PC-3 (cell line): ENCODE results near the gene FPGS. TPM values are rescaled to one million over a fixed set of nuclear protein-coding genes. Genes with fewer than 3 reads are reported as not detected.
"Not testable (repeated sequence)": the region's sequence is repeated elsewhere in the genome, so short reads cannot be mapped to it uniquely, and the experiment has no call there.

Experiments used
- ATAC-seq: fragments of 200-7000 bp; cut with Tn5 transposase; 2 replicates; pipeline ENCODE4 v1.9.1; 2020; ENCODE audit warnings: mild to moderate bottlenecking, moderate library complexity
- BruUV-seq: library from RNA; stranded (reverse); fragments of 400-500 nt; replicated peaks from 2 replicates; lab custom pipeline; 2021; lab: Mats Ljungman, UMichigan
- CTCF ChIA-PET: fragments of 300-600 bp; sonication (Branson Sonifier 250); formaldehyde crosslinking; loops from one replicate; lab custom pipeline; 2022; ENCODE audit warnings: antibody characterized with exemption; lab: Charles Lee
- POLR2A ChIA-PET: fragments of 300-600 bp; sonication (Branson Sonifier 250); formaldehyde crosslinking; loops from one replicate; lab custom pipeline; 2022; ENCODE audit warnings: antibody characterized with exemption; ENCODE audit not compliant: unreplicated experiment; lab: Charles Lee
- DNase-seq: peaks from one replicate; pipeline ENCODE4 v3.0.0-alpha.2; 2015
- H2AFZ ChIP-seq: fragments of 300-600 bp; sonication (generic); 2 replicates; pipeline ENCODE4 v1.6.0; 2016; ENCODE audit warnings: antibody characterized with exemption, low read length
- H3F3A ChIP-seq: fragments of 300-600 bp; sonication (generic); one replicate; pipeline ENCODE4 v1.6.0; 2017; ENCODE audit warnings: antibody characterized with exemption, low read length, control low read depth, mild to moderate bottlenecking; ENCODE audit not compliant: unreplicated experiment
- H3K27ac ChIP-seq: fragments of 300-600 bp; sonication (generic); 2 replicates; pipeline ENCODE4 v1.5.1; 2016; ENCODE audit warnings: mild to moderate bottlenecking, low read length
- H3K27me3 ChIP-seq: fragments of 300-600 bp; sonication (generic); 2 replicates; pipeline ENCODE4 v1.6.1; 2016; ENCODE audit warnings: low read length, mixed read lengths
- H3K36me3 ChIP-seq: fragments of 300-600 bp; sonication (generic); 2 replicates; pipeline ENCODE4 v1.6.1; 2016; ENCODE audit warnings: low read depth, mixed run types, low read length, mixed read lengths
- H3K4me1 ChIP-seq: fragments of 300-600 bp; sonication (generic); 2 replicates; pipeline ENCODE4 v1.5.1; 2016; ENCODE audit warnings: low read length; ENCODE audit not compliant: insufficient read depth
- H3K4me2 ChIP-seq: fragments of 300-600 bp; sonication (generic); 2 replicates; pipeline ENCODE4 v1.6.0; 2016; ENCODE audit warnings: low read length
- H3K4me3 ChIP-seq: fragments of 300-600 bp; sonication (generic); 2 replicates; pipeline ENCODE4 v1.5.1; 2016; ENCODE audit warnings: mild to moderate bottlenecking, low read length, mixed read lengths
- H3K79me2 ChIP-seq: fragments of 300-600 bp; sonication (generic); 2 replicates; pipeline ENCODE4 v1.6.1; 2017; ENCODE audit warnings: low read length, mixed read lengths
- H3K9ac ChIP-seq: fragments of 300-600 bp; sonication (generic); 2 replicates; pipeline ENCODE4 v1.6.0; 2016; ENCODE audit warnings: mild to moderate bottlenecking, low read length
- H3K9me2 ChIP-seq: fragments of 300-600 bp; sonication (generic); replicated peaks from 2 replicates; pipeline ENCODE4 v1.6.1; 2016; ENCODE audit warnings: mixed run types, low read length, mixed read lengths
- H3K9me3 ChIP-seq: fragments of 300-600 bp; sonication (generic); 2 replicates; pipeline ENCODE4 v1.6.1; 2016; ENCODE audit warnings: low read length, mixed read lengths
- H4K20me1 ChIP-seq: fragments of 300-600 bp; sonication (generic); 2 replicates; pipeline ENCODE4 v1.6.1; 2016; ENCODE audit warnings: low read length, mixed read lengths
- EZH2 ChIP-seq: fragments of 300-600 bp; sonication (generic); IDR thresholded peaks from one replicate; pipeline ENCODE4 v1.6.1; 2017; ENCODE audit warnings: antibody characterized with exemption, mild to moderate bottlenecking, low read length; ENCODE audit not compliant: unreplicated experiment
- EZH2phosphoT487 ChIP-seq: fragments of 300-600 bp; sonication (generic); IDR thresholded peaks from 2 replicates; pipeline ENCODE4 v1.6.1; 2018; ENCODE audit warnings: mild to moderate bottlenecking, antibody characterized with exemption, low read length, borderline replicate concordance
- intact Hi-C: fragments of 100-400 bp; cut with micrococcal nuclease; formaldehyde crosslinking; loops from 2 replicates; pipeline ENCODE4 v1.9.0; 2023
- total RNA-seq: library from RNA; depleted of rRNA; stranded (reverse); fragments of >200 nt; gene quantifications from 2 replicates; pipeline ENCODE4 v1.2.3, GENCODE V29; 2014
- TF ChIP-seq, protein P1 (sequence below): fragments of 300-600 bp; sonication (generic); conservative IDR thresholded peaks from 2 replicates; pipeline ENCODE4 v1.5.1; 2017; ENCODE audit warnings: antibody characterized with exemption, low read depth, mild to moderate bottlenecking, low read length

Gene FPGS
- total RNA-seq, 1 experiment from 2014 or later = 78.5 TPM

DNA sequence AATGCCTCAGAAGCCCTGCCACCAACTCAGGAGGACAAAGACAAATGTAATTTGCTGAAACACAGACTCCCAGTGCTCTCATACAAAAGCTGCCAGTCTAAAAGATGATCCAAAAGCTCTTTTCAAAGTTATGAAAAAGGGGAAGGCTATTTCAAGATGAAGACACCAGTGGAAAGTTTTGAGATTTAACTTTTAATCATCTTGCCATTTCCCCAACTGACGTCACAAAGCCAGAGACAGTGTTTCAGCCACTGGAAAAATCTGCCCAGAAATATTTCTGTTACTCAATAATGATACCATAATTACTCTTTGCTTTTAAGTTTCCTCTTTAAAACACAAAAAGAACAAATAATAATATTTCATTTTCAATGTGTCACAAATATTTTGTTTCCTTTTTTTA lies 30.9 kb downstream of the FPGS start:
- BruUV-seq = no TSS peak
- H3K9ac ChIP-seq = no peak overlapping the region
- H3K79me2 ChIP-seq = no peaks in the 10 kb centered on the region
- no peaks in the 10 kb centered on the region for H3K27me3 ChIP-seq
- no peak for DNase-seq
- ChIA-PET POLR2A (no interaction called here), CTCF (no interaction called here)
- intact Hi-C loops = no loop called here
- no peaks in the 10 kb centered on the region for H3K9me2 ChIP-seq
- H3K4me1 ChIP-seq = peaks cover 9% of the 10 kb centered on the region
- H3K4me2 ChIP-seq = no peak overlapping the region
- H3F3A ChIP-seq = no peaks in the 10 kb centered on the region
- no peak overlapping the region for H3K4me3 ChIP-seq
- ATAC-seq = no peak
- no peak overlapping the region for H3K27ac ChIP-seq
- TF ChIP-seq, protein P1, sequence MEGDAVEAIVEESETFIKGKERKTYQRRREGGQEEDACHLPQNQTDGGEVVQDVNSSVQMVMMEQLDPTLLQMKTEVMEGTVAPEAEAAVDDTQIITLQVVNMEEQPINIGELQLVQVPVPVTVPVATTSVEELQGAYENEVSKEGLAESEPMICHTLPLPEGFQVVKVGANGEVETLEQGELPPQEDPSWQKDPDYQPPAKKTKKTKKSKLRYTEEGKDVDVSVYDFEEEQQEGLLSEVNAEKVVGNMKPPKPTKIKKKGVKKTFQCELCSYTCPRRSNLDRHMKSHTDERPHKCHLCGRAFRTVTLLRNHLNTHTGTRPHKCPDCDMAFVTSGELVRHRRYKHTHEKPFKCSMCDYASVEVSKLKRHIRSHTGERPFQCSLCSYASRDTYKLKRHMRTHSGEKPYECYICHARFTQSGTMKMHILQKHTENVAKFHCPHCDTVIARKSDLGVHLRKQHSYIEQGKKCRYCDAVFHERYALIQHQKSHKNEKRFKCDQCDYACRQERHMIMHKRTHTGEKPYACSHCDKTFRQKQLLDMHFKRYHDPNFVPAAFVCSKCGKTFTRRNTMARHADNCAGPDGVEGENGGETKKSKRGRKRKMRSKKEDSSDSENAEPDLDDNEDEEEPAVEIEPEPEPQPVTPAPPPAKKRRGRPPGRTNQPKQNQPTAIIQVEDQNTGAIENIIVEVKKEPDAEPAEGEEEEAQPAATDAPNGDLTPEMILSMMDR = no peak
- H4K20me1 ChIP-seq = no peaks in the 10 kb centered on the region
- H2AFZ ChIP-seq = no peak overlapping the region
- no peaks in the 10 kb centered on the region for H3K36me3 ChIP-seq
- no peaks in the 10 kb centered on the region for H3K9me3 ChIP-seq

DNA sequence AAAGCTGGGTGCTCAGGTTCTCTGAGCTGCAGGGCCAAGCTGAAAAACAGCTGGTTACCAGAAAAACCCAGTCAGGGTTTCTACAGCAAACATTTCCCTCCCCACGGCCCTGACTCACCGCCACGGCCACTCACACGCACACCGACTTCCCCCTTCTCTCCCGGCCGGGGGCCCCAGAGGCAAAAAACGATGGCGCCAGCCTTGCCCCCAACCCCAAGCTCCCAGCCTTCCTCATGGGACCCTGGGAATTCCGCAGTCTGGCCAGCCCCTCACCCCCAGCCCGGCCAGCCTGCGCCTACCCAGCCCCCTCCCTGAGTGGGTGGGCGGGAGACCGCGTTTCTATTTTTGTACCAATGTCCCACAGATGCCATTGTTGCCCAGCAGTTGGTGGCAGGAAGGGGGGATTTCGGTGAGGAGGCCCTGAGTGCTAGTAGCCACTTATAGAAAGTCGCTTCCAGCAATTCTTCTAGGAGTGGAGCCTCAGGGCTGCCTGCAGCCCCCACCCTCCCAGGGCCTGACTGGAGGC lies 33.4 kb downstream of the FPGS start:
- Histone ChIP-seq H3K9me3 (no peaks in the 10 kb centered on the region), H2AFZ (no peak overlapping the region), H3K4me3 (no peak overlapping the region), H4K20me1 (no peaks in the 10 kb centered on the region), H3K4me2 (no peak overlapping the region), H3K9me2 (no peaks in the 10 kb centered on the region), H3K79me2 (no peaks in the 10 kb centered on the region), H3F3A (no peaks in the 10 kb centered on the region), H3K27me3 (no peaks in the 10 kb centered on the region), H3K36me3 (no peaks in the 10 kb centered on the region), H3K4me1 (peaks cover 16% of the 10 kb centered on the region), H3K27ac (no peak overlapping the region), H3K9ac (no peak overlapping the region)
- intact Hi-C loops = no loop called here
- POLR2A ChIA-PET = no interaction called here
- ATAC-seq (no peak), DNase-seq (no peak)
- TF ChIP-seq EZH2 (no peak), EZH2phosphoT487 (no peak)
- TF ChIP-seq, protein P1 = no peak
- BruUV-seq = no TSS peak
- CTCF ChIA-PET = no interaction called here

DNA sequence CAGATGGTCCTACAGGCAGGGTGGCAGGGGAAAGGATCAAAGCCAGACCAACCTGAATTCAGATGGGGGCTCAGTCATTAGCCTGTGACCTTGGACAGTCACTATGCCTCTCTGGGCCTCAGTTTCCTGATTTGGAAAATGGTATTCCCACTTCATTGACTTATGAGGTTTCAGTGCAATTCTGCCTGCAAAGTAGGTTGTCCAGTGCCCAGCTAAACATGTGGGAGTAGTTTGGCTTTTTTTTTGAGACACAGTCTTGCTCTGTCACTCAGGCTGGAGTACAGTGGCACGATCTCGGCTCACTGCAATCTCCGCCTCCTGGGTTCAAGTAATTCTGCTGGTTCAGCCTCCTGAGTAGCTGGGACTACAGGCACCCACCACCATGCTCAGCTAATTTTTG lies 33.9 kb downstream of the FPGS start:
- H3K9me2 ChIP-seq, ATAC-seq, BruUV-seq, H3K36me3 ChIP-seq, DNase-seq, H2AFZ ChIP-seq, H3F3A ChIP-seq, H3K79me2 ChIP-seq, H3K4me2 ChIP-seq, H3K9ac ChIP-seq, H3K4me3 ChIP-seq, H3K27me3 ChIP-seq, H3K9me3 ChIP-seq, H3K27ac ChIP-seq, intact Hi-C loops, CTCF ChIA-PET, POLR2A ChIA-PET, H4K20me1 ChIP-seq: not testable (repeated sequence)
- H3K4me1 ChIP-seq = peaks cover 16% of the 10 kb centered on the region
